ENCODE data around the gene LDLRAD3.
"Not testable (repeated sequence)": the region's sequence is repeated elsewhere in the genome, so short reads cannot be mapped to it uniquely, and the experiment has no call there.

The LDLRAD3 gene

DNA sequence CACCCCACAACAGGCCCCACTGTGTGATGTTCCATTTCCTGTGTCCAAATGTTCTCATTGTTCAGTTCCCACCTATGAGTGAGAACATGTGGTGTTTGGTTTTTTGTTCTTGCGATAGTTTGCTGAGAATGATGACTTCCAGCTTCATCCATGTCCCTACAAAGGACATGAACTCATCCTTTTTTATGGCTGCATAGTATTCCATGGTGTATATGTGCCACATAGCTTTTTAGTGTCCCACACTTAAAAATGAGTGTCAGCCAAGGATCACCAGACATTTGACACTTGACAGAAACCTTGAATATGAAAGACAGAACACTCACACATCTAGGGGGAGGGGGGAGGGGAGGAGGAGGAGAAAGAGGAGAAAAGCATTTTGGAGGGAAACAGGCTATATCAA, 245.9 kb downstream of the LDLRAD3 start:
- DNase-seq, result not testable (repeated sequence)

DNA sequence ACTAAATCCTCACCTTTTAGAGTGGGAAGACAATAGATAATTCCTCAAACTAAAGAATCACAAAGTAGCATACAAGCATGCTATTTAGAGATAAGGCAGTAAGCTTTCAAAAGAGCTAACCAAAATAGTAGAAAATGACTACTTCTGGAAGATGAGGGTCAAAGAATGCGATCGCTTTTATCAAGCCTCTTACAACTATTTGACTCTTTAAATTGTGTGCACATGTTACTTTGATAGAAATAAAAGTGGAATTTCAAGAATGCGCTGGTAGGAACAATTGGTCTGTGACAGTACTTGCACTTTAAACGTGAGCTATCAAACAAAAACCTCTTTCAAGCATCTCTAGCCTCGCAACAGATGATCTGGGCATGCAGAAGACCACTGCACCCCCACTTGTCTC, 248.1 kb downstream of the LDLRAD3 start:
- no peak for DNase-seq

DNA sequence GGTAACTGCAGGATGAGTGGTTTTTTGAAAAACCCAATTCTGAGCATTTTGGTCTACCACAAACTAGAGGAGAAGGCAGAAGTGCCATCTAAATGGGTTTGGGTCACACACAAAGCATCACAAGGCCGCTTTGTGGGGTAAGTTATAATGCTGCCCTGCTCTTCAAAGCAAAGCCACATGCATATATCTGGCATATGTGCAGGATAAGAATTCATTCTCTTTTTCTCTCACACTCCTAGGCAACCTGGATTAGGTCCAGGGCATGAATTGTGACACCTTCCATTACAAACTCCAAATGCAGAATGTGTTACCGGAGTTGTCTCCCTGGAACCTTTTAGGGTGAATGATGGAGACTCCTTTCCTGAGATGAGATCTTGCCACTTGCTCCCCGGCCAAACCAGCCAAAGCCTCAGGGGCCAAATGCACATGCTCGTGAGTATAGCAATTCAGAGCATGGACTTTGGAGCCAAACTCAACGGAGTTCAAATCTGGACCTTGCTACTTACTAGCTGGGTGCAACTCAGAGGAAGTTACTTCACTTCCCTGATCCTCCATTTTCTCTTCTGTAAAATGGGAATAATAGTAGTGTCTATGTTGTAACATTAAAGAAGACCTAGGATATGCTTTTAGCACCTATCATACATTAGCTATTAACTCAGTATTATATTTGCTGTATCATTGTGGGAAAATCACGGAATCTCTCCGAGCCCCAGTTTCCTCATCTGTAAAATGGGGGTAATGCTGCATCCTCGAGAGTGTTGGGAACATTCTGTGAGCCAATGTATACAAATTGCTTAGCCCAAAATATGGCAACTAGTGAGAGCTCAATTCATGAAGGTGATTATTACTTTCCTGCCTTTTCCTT, 248.8 kb downstream of the LDLRAD3 start:
- DNase-seq, result no peak

DNA sequence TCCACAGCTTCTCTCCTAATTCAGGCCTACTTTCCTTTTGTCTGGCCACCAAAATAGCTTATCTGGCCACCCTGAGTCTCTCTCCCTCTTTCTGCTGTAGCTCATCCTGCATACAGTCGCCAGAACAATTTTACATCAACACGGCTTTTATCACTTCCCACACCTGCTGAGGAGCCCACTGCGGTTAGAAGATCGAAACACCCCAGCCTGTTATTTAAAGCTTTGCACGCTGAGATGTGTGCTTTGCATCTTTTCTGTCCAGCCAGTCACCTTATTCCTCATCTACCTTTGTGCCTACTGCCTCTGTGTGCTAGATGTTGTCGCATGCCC, 249.4 kb downstream of the LDLRAD3 start:
- no peak for DNase-seq

DNA sequence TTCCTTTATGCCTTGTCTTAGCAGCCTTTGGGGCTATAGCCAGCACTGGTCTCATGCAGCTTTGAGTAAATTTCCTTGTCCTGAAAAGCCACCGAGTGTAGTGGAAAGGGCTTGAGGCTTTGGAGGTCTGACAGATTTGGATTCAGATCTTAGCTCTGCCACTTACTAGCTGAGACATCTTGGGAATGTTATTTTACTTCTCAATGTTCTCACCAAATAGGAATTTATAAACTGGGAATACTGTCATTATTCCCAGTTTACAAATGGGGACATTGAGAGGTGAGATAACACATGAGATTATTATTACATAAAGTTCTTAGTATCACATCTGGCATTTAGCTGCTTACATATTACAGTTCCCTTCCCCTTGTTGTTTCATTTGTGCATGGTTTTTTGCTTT, 249.9 kb downstream of the LDLRAD3 start:
- DNase-seq, result no peak

DNA sequence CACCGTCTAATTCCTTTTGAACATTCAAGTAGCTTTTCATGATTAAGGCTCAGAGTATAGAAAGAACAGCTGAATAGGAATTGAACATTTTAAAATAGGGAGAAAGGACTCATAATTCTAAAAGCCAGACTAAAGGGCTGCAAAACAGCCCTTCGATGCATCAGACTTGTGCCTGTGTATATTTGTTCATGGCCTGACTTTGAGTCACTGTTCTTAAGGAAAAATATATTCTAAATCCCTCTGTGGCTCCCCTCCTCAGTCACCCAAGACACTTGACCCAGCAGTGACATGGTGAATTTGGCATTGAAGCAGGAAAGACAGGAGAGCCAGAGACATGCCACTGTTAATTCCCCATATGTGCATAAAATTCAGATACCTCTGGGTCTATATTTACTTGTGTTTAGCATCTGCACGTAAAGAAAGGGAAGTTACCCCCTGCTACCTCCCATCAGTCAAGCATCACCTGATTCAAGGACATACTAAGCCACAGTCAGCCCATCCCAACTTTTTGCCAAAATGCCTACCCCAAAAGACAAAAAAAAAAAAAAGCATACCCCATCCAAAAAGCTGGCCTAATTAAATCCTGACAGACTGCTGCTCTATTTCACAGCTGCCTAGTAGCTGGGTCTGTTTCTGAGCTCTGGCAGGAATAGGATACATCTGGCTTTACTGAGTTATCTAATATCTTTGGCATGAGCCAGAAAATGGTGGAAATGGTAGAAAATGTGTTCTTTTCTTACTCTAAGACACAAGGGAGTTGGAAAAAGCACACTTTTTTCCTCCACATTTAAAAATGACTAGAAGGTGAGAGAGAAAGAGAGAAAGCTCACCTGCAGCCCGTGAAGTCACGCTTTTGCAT, 251.9 kb downstream of the LDLRAD3 start:
- no peak for DNase-seq

DNA sequence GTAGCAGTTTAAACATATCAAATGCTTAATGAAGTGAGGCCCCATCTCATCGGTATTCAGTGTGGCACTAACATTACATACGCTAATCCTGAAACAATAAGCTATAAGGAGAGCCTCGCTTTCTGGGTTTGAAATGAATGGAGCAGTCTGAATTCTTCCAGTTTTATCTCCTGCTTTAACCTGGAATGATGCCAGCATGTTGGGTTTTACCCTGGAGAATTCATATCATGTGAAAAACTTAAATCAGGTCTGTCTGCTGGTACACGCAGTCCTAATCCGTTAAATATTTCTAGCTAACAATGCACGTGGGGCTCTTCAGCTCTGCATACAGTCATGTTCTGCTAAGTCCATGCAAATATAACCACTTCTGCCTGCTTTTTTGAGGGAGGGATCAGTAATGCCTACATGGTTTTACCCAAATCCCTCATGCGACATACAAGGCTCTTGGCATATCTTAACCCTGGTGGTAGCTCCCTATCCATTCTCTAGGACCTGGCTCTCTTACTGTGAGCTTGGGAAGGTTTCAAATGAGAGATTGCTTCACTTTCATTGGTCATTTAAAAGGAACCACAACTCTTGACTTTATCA, 252.6 kb downstream of the LDLRAD3 start:
- DNase-seq, result no peak

DNA sequence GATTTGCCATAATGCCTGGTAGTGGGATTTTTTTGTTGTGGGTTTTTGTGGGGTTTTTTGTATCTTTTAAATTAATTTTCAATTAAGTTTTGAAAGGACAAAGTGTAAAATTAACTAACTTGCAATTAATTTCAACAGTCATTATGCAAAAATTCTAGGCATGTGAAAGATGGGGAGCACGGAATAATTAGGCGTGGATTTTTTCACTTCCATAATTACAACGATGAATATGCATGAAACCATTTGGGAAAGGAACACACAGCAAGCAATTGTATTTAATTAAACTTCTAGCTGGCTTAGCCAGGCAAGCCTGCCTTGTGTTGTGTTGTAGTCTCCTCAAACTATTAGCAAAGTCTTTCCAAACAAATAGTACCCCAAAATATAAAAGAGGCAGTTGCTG, 257.5 kb downstream of the LDLRAD3 start:
- DNase-seq, result no peak

DNA sequence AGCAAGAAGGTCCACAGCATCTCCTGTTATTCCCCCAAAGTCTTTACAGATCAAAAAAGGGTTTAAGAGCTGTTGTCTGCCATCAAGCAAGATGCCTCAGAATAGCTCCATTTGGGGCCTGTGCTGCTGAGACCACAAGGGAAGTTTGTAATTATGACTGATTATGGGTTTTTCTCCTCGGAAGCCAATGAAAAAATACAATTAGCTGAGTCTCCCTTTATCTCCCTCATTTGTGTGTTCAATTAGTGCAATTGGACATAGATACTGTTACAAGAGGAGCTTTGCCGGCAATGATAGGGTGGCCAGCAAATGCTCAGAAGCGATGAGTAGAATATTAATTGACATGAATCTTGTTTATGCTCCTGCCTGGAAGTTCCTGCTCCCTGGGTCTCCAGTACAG, 261.7 kb downstream of the LDLRAD3 start:
- DNase-seq, result no peak

DNA sequence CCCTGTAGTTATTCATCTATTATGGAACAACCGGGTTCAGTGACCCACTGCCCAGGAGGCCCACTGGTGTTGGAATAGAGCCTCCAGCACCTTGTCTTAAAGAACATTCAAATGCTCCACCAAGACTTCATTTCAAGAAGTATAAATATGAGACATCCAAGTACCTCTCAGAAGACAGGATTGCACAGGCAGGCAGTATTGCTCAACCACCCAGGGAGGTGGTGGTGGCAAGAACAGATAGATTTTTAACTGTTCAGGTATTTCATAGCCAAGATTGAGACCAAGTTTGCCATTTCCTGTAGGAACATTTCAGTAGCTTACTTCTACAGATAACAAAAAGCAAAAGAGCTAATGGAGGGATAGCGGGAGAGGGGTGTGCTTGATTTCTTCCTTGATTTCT, 266.7 kb downstream of the LDLRAD3 start:
- no peak for DNase-seq

DNA sequence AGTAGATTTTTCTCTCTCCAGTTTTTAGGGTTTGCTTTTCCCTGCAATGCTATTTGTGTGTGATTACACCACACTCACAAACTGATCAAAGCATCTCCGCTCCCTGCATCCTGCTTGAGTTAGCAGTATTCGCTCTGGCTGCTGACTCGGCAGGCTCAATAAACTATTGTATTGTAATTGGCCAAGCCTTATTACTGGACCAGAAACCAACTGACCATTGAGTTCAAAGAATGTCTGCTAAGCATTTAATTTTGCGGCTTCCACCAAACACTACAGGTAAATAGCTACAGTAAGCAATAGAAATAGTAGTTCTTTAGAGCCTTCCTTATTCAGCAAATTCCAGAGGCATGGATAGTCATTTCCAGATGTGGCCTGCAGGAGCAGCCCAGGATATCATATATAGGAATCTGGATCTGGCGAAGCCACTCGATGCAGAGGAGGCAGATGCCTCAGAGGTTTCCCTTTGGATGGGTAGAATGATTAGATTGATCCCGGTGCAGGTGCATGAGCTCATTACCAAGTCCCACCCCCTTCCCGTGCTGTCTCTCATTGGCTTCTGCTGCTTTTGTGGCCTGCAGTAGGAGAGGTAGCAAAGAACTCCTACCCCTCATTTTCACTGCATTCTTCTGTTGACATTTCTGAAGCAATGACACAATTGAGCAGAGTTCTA, 268.0 kb downstream of the LDLRAD3 start:
- no peak for DNase-seq

DNA sequence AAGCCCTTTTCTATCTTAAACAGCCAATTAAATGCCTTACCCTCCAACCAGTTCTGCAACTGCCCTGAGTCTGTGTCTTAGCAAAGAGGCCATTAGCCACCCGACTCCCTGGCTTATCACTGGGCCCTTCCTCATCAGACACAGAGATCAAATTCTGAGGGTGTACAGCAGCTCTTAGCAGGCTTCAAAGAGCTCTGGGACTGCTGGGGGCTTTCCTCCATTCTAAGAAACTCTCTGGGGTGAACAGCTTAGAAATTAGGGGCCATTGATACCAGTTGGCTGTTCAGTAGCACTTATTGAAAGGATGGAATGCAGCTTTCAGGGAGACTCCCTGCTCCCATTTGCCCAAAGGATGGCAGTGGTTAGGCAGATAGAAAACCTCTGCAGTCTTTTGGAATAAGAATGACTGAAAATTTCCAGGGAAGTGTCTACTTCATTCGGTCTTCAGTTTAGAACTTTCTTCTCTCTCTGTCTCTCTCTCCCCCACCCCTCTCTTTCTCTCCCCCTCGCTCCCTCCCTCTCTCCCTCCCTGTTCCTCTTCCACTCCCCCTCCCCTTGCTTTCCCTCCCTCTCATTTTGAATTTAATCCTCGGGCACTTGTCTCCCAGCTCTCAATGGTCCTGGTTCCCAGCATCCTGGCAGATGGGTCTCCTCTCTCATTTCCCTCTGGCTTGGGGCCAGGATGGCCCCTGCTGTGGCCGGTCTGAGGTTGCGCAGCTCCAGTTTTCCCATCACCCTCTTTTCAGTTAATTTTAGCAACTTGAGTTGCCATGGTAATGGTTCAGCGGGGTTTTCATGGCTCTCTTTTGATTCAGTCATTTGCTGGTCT, 268.9 kb downstream of the LDLRAD3 start:
- DNase-seq, result peak; percentile 59

DNA sequence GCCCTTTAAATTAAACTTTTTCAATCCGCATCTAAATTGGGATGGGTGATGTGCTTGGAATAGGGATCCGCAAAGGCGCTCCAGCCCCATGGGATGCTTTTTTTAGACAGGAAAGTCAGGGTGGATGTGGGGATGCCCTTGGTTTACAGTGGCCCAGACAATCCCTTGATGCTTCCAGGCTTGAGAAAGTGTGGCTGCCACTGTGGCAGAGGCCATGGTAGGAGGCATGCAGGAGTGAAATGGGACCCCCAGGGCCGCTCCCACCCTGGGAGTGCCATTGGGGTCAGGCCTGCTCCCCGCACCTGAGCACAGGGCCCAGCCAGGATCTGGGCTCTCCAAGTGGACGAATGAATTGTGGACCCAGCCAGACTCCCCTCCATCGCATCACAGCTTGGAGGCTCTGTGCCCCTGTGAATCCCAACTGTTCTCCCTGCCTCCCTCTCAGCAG, 269.6 kb downstream of the LDLRAD3 start:
- DNase-seq, result no peak

DNA sequence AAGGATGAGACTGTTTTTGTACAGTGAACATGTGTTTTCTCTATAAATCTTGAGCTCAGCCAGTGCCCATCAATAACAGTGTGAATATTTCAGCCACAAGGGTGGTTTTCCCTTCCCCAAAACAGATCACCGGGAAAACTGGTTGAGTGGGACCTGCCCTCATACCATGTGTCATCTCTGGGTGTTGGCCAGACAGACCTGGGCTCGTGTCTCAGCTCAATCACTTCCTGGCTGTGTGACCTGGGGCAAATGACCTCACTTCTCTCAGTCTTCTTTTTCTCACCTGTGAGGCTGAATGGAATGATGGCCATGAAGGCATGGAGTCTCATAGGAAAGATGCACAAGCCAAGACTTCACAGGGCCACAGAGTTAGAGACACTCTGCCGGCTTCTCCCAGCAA, 270.6 kb downstream of the LDLRAD3 start:
- no peak for DNase-seq

DNA sequence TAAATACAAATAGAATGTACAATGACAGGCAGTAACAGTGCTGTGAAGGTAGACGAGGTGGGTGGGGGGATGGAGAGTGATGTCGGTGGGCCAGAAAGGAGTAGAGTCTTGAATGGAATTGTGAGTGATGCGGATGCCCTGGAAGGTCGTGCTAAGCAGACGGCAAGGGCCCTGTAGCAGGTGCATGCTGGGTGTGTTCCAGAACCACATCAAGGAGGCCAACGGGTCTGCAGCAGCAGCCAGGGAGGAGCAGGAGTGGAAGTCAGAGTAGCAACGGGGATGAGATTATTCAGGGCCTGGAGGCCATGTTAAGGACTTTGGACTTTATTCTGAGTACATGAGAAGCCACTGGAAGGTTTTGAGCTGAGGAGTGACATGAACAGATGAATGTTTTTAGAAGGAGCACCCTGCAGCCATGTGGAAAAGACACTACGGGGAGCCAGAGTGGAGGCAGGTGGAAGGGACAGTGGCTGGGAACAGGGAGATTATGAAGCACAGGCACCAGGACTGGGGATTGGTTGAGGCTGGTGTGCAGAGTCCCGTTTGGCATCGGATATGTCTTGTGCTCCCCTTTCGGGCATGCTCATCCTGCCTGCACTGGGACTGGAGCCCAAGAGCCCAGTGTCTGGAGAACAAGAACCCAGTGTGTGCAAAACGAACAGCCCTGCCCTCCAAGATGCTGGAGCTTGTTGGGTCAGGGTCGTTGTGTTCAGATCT, 271.3 kb downstream of the LDLRAD3 start:
- DNase-seq, result no peak

DNA sequence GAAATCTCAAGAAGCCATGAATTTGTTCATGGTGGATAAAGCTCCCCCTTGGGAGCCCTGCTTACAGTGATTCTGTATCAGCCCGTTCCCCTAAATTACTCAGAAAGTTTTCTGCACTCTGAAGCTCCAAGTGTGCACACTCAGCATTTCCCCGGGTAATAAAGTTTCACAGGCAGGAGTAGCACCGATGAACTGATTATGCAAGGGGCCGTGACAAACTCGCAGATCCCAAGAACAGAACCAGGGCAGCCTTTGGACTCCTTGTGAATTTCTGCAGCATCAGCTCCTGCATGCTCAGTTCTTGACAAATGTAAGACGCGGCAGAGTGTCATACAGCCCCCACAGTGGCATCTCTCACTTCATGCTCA, 271.8 kb downstream of the LDLRAD3 start:
- no peak for DNase-seq

DNA sequence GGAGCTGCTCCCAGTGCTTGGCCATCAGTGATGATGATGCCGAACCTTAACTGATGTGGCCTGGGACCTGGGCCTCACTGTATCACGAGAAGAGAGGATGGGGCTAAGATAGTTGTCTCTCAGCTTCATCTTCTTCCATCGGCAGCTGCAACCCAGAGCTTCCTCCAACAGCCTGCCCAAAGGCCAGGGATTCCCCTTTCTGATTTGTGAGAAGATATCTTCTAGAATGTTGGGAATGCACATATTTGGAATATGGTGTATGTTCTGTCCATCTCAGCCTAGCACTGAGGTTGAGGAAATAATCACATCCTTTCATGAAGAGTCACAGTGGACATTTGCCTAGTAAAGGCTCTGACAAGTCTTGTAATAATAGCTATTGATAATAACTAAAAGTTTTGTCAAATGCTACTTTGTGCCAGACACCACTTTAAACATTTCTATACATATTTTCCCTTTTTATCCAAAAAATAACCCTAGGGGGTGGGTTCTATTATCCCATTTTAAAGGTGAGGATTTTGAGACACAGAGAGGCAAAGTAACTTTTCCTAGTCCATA, 272.3 kb downstream of the LDLRAD3 start:
- DNase-seq, result no peak

DNA sequence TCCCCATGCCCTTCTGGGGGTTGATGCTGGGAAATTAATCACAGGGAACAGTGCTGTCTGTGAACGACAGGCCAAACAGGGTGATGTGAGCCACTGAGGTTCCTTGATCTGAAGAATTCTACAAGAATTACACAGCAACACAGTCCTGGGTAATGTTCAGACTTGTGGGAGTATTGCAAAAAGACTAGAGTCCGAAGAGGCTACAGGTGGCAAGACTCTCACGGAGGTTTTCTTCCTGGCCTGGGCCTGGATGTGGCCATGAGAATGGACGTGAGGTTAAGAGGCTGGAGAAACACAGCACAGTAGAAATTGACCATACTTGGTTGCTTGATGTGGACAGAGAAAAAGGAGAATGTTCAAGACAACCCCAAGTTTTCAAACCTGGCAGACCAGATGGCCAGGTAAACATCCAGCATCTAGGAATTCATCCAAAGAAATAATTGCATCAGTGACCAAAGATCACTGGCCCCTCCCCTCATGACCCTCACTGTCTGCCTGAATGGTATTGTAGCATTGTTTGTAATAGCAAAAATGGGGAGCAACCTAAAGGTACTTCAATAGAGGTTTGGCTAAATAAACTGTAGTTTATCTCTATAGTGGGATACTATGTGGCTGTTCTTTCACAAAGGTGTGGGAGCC, 274.5 kb downstream of the LDLRAD3 start:
- no peak for DNase-seq

DNA sequence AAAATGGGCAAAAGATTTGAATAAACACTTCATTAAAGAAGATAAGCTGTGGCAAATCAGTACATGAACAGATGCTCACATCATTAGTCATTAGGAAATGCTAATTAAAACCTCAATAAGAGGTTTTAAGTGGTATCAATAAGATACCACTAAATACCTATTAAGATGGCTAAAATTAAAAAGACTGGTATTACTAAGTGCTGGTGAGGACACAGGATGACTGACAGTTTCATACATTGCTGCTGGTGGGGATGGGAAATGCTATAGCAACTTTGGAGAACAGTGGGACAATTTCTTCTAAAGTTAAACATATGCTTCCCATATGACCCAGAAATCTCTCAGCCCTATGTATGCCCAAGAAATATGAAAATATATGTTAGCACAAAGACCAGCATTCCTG, 276.1 kb downstream of the LDLRAD3 start:
- no peak for DNase-seq

DNA sequence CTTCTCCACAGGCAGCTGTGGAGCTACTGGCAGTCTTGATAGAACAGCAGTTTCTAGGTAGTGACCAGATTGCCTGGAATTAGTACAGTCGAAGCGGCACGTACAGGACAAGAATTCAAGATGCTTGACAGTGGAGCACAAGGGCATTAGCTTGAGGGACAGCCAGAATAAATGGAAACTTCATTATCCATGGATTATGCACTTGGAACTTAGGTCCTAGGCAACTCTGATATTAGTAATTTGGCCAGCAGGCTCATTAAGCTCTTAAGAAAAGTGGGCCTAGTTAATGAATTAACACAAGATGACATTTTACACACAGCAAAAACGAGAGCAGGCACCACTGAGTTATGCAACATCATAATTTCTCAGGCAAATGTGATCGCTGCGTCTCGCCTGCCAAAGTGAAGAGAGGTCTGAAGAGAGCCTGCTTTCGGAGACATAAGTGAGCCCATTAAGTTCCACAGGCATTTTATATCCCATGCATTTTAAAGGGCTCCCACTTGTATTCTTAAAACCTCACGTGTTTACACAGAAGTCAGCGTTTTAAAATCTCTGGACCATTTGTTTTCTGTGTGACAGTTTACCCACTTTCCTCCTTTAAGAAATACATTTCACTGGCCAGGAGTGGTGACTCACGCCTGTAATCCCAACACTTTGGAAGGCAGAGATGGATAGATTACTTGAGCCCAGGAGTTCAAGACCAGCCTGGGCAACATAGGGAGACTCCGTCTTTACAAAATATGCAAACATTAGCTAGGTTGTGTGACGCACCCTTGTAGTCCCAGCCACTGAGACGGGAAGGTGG, 279.2 kb downstream of the LDLRAD3 start:
- no peak for DNase-seq

Data from NCI-H1092 (cell line).